Measurements from ENCODE around the gene PHF5A.
"Not testable (repeated sequence)": the region's sequence is repeated elsewhere in the genome, so short reads cannot be mapped to it uniquely, and the experiment has no call there.

The PHF5A gene

GRCh38 chr22:41446639-41447434, 21.7 kb downstream of the PHF5A start, which contains the start of gene TOB2:
TOB2 (minus strand) TSS chr22:41446801; CDS start chr22:41437345, 9,456 bp downstream.
- DNase-seq = peak; percentile 97

GRCh38 chr22:41446057-41446501, 22.4 kb downstream of the PHF5A start:
- DNase-seq = peak; percentile 52

- DNase-seq = peak; percentile 62
Measured at GRCh38 chr22:41445129-41446056, 23.1 kb downstream of the PHF5A start.

- DNase-seq = peak; percentile 98
Measured at GRCh38 chr22:41444360-41445128, 23.9 kb downstream of the PHF5A start.

- no peak for DNase-seq
Measured at GRCh38 chr22:41442240-41442792, 26.2 kb downstream of the PHF5A start.

GRCh38 chr22:41440511-41440910, 28.0 kb downstream of the PHF5A start:
- not testable (repeated sequence) for DNase-seq

GRCh38 chr22:41437198-41437597, 31.3 kb downstream of the PHF5A start:
- no peak for DNase-seq

- DNase-seq = no peak
Measured at GRCh38 chr22:41436322-41437113, 32.0 kb downstream of the PHF5A start.

- DNase-seq = no peak
Measured at GRCh38 chr22:41435560-41435959, 32.9 kb downstream of the PHF5A start.

- DNase-seq = not testable (repeated sequence)
Measured at GRCh38 chr22:41434361-41435003, 34.0 kb downstream of the PHF5A start.

GRCh38 chr22:41433480-41433879, 35.0 kb downstream of the PHF5A start:
- DNase-seq = not testable (repeated sequence)

GRCh38 chr22:41431656-41432055, 36.8 kb downstream of the PHF5A start:
- no peak for DNase-seq

GRCh38 chr22:41429951-41430332, 38.5 kb downstream of the PHF5A start:
- no peak for DNase-seq

GRCh38 chr22:41429232-41429950, 39.1 kb downstream of the PHF5A start:
- DNase-seq = no peak

- no peak for DNase-seq
Measured at GRCh38 chr22:41425660-41426365, 42.7 kb downstream of the PHF5A start.

- DNase-seq = no peak
Measured at GRCh38 chr22:41418717-41419116, 49.8 kb downstream of the PHF5A start.

- DNase-seq = no peak
Measured at GRCh38 chr22:41417622-41418390, 50.7 kb downstream of the PHF5A start.

- DNase-seq = no peak
Measured at GRCh38 chr22:41415554-41415953, 52.9 kb downstream of the PHF5A start.

Data from OCI-M1 (cell line).